HEK293 (cell line): ENCODE data around the gene SPIB.

ENCODE experiments used
- CTCF ChIA-PET: fragments of 350-600 bp; formaldehyde crosslinking; extraction: SDS; loops from one replicate; lab custom pipeline; 2021; ENCODE audit warnings: antibody characterized with exemption; lab: Yijun Ruan, JAX
- POLR2A ChIA-PET: fragments of 300-600 bp; formaldehyde crosslinking; extraction: SDS; loops from one replicate; lab custom pipeline; 2020; ENCODE audit warnings: antibody characterized with exemption, inconsistent platforms; lab: Yijun Ruan, JAX
- H3K27ac ChIP-seq: fragments of 200-500 bp; sonication (Bioruptor generic); 2 replicates; pipeline ENCODE4 v1.5.1; 2014; ENCODE audit warnings: low read depth, low read length, control low read depth, inconsistent platforms; ENCODE audit errors: extremely low read depth
- H3K36me3 ChIP-seq, 2 experiments: fragments of 200-500 bp in 1 of 2; sonication (Bioruptor generic) in 1 of 2; 1 replicate in 1 of 2; 2 replicates in 1 of 2; pipeline ENCODE4 v1.5.1; 2014 to 2017; ENCODE audit warnings: inconsistent platforms in 2 of 2, low read length in 2 of 2; ENCODE audit not compliant: control insufficient read depth in 2 of 2, insufficient read depth in 1 of 2
- H3K4me1 ChIP-seq: fragments of 200-500 bp; sonication (Bioruptor generic); 2 replicates; pipeline ENCODE4 v1.5.1; 2014; ENCODE audit warnings: mild to moderate bottlenecking, low read length, inconsistent platforms; ENCODE audit not compliant: control insufficient read depth, insufficient read depth
- H3K4me3 ChIP-seq: 2 replicates; pipeline ENCODE4 v1.5.1; 2011; ENCODE audit warnings: low read depth, mild to moderate bottlenecking, control low read depth, low read length, moderate library complexity
- H3K9me3 ChIP-seq: fragments of 200-500 bp; sonication (Bioruptor generic); 2 replicates; pipeline ENCODE4 v1.5.1; 2014; ENCODE audit warnings: low read depth, low read length, inconsistent platforms; ENCODE audit not compliant: control insufficient read depth, insufficient read depth
- BCL6B ChIP-seq: fragments of 450-650 bp; formaldehyde crosslinking; IDR thresholded peaks from 2 replicates; pipeline ENCODE4 v1.5.1; 2017; ENCODE audit warnings: missing biosample characterization, missing genetic modification characterization
- KLF7 ChIP-seq: fragments of 450-650 bp; formaldehyde crosslinking; IDR thresholded peaks from 2 replicates; pipeline ENCODE4 v1.5.1; 2016; ENCODE audit warnings: missing biosample characterization, missing genetic modification characterization, borderline replicate concordance
- KLF9 ChIP-seq: fragments of 450-650 bp; formaldehyde crosslinking; IDR thresholded peaks from 2 replicates; pipeline ENCODE4 v1.5.1; 2016; ENCODE audit warnings: missing biosample characterization, missing genetic modification characterization, low read depth
- PRDM1 ChIP-seq: fragments of 450-650 bp; formaldehyde crosslinking; IDR thresholded peaks from 2 replicates; pipeline ENCODE4; 2016; ENCODE audit warnings: missing biosample characterization, missing genetic modification characterization
- RBAK ChIP-seq: fragments of 450-650 bp; formaldehyde crosslinking; IDR thresholded peaks from 2 replicates; pipeline ENCODE4 v1.5.1; 2016; ENCODE audit warnings: missing biosample characterization, missing genetic modification characterization
- ZNF18 ChIP-seq: fragments of 450-650 bp; formaldehyde crosslinking; IDR thresholded peaks from 2 replicates; pipeline ENCODE4 v1.5.1; 2016; ENCODE audit warnings: missing biosample characterization, missing genetic modification characterization
- ZNF274 ChIP-seq, 2 experiments: fragments of 200-500 bp in 1 of 2; fragments of 450-650 bp in 1 of 2; sonication (Bioruptor generic) in 1 of 2; formaldehyde crosslinking in 1 of 2; IDR thresholded peaks; 2 replicates each; pipeline versions ENCODE4 v1.5.1 to v1.6.1; 2014 to 2016; ENCODE audit warnings: borderline replicate concordance in 1 of 2, inconsistent platforms in 1 of 2, low read length in 1 of 2, missing biosample characterization in 1 of 2, missing genetic modification characterization in 1 of 2
- ZNF335 ChIP-seq: fragments of 450-650 bp; formaldehyde crosslinking; conservative IDR thresholded peaks from 2 replicates; pipeline ENCODE4 v1.5.1; 2016; ENCODE audit warnings: missing biosample characterization, missing genetic modification characterization
- ZNF366 ChIP-seq: fragments of 450-650 bp; formaldehyde crosslinking; conservative IDR thresholded peaks from 2 replicates; pipeline ENCODE4 v1.5.1; 2016; ENCODE audit warnings: missing biosample characterization, missing genetic modification characterization
- ZNF37A ChIP-seq: fragments of 450-650 bp; IDR thresholded peaks from 2 replicates; pipeline ENCODE4 v1.5.1; 2018; ENCODE audit warnings: missing biosample characterization, missing genetic modification characterization
- ZNF394 ChIP-seq: fragments of 450-650 bp; formaldehyde crosslinking; IDR thresholded peaks from 2 replicates; pipeline ENCODE4 v1.5.1; 2016; ENCODE audit warnings: missing biosample characterization, missing genetic modification characterization, mild to moderate bottlenecking, moderate library complexity, borderline replicate concordance
- ZNF398 ChIP-seq: fragments of 450-650 bp; formaldehyde crosslinking; IDR thresholded peaks from 2 replicates; pipeline ENCODE4 v1.5.1; 2017; ENCODE audit warnings: missing biosample characterization, missing genetic modification characterization
- ZNF404 ChIP-seq: fragments of 450-650 bp; formaldehyde crosslinking; IDR thresholded peaks from 2 replicates; pipeline ENCODE4 v1.5.1; 2017; ENCODE audit warnings: missing biosample characterization, missing genetic modification characterization
- ZNF510 ChIP-seq: fragments of 450-650 bp; formaldehyde crosslinking; IDR thresholded peaks from 2 replicates; pipeline ENCODE4 v1.5.1; 2018; ENCODE audit warnings: mild to moderate bottlenecking, missing genetic modification characterization, missing biosample characterization; ENCODE audit not compliant: insufficient replicate concordance
- ZNF518A ChIP-seq: fragments of 450-650 bp; formaldehyde crosslinking; conservative IDR thresholded peaks from 2 replicates; pipeline ENCODE4 v1.5.1; 2016; ENCODE audit warnings: low read depth, missing biosample characterization, missing genetic modification characterization
- ZNF596 ChIP-seq: fragments of 450-650 bp; IDR thresholded peaks from 2 replicates; pipeline ENCODE4 v1.5.0; 2018; ENCODE audit warnings: missing biosample characterization, mild to moderate bottlenecking, missing genetic modification characterization, moderate library complexity
- TF ChIP-seq, protein P1 (sequence below): fragments of 450-650 bp; formaldehyde crosslinking; IDR thresholded peaks from 2 replicates; pipeline ENCODE4 v1.5.1; 2016; ENCODE audit warnings: missing biosample characterization, missing genetic modification characterization
- TF ChIP-seq, protein P2 (sequence below): fragments of 450-650 bp; formaldehyde crosslinking; IDR thresholded peaks from 2 replicates; pipeline ENCODE4 v1.5.1; 2016; ENCODE audit warnings: missing biosample characterization, missing genetic modification characterization, low read depth
- TF ChIP-seq, protein P3 (sequence below): fragments of 450-650 bp; formaldehyde crosslinking; optimal IDR thresholded peaks from 2 replicates; pipeline ENCODE3; 2016; ENCODE audit warnings: missing biosample characterization, mild to moderate bottlenecking, missing genetic modification characterization

Gene SPIB

DNA sequence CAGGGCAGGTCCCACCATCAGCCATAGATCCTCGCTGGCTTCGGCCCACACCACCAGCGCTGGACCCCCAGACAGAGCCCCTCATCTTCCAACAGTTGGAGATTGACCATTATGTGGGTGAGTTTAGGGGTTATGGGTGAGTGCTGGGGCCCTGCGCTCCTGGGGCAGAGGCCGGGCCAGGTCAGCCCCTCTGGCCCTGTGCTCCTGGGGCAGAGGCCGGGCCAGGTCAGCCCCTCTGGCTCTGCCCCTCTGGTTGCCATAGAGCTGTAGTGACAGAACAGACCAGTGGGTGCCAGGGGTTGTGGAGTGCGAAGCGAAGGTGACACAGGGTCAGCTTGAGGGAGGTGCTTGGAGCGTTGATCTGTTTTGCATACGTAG lies 19.4 kb upstream of the SPIB start:
- CTCF ChIA-PET, result interaction anchor here (0.5 kb wide), 2 partner anchors 61 to 83 kb away, joined by 3 to 4 read pairs; no protein-coding TSS in a partner anchor
- H3K4me1 ChIP-seq, result no peaks in the 10 kb centered on the region
- H3K9me3 ChIP-seq, result no peaks in the 10 kb centered on the region
- TF ChIP-seq, protein P1, sequence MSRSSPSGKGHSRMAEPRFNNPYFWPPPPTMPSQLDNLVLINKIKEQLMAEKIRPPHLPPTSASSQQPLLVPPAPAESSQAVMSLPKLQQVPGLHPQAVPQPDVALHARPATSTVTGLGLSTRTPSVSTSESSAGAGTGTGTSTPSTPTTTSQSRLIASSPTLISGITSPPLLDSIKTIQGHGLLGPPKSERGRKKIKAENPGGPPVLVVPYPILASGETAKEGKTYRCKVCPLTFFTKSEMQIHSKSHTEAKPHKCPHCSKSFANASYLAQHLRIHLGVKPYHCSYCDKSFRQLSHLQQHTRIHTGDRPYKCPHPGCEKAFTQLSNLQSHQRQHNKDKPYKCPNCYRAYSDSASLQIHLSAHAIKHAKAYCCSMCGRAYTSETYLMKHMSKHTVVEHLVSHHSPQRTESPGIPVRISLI (tag by site-specific recombination), result no peak
- TF ChIP-seq KLF9 (tag by site-specific recombination) (no peak), ZNF398 (no peak), ZNF18 (tag by site-specific recombination) (no peak), ZNF394 (tag by site-specific recombination) (no peak), ZNF37A (tag by site-specific recombination) (no peak), ZNF366 (tag by site-specific recombination) (no peak), ZNF518A (no peak), ZNF510 (tag by site-specific recombination) (no peak), KLF7 (tag by site-specific recombination) (no peak), ZNF274 (IDR thresholded peaks at IDR 0.05; ENCODE audit: low read length) (no peak), ZNF274 (tag by site-specific recombination; IDR thresholded peaks at IDR 0.05; ENCODE audit: borderline replicate concordance) (no peak), RBAK (tag by site-specific recombination) (no peak), ZNF404 (tag by site-specific recombination) (no peak), ZNF596 (tag by site-specific recombination) (no peak), PRDM1 (tag by site-specific recombination) (no peak), ZNF335 (tag by site-specific recombination) (no peak), BCL6B (tag by site-specific recombination) (no peak)
- TF ChIP-seq, protein P2, sequence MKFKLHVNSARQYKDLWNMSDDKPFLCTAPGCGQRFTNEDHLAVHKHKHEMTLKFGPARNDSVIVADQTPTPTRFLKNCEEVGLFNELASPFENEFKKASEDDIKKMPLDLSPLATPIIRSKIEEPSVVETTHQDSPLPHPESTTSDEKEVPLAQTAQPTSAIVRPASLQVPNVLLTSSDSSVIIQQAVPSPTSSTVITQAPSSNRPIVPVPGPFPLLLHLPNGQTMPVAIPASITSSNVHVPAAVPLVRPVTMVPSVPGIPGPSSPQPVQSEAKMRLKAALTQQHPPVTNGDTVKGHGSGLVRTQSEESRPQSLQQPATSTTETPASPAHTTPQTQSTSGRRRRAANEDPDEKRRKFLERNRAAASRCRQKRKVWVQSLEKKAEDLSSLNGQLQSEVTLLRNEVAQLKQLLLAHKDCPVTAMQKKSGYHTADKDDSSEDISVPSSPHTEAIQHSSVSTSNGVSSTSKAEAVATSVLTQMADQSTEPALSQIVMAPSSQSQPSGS, result no peak
- TF ChIP-seq, protein P3, sequence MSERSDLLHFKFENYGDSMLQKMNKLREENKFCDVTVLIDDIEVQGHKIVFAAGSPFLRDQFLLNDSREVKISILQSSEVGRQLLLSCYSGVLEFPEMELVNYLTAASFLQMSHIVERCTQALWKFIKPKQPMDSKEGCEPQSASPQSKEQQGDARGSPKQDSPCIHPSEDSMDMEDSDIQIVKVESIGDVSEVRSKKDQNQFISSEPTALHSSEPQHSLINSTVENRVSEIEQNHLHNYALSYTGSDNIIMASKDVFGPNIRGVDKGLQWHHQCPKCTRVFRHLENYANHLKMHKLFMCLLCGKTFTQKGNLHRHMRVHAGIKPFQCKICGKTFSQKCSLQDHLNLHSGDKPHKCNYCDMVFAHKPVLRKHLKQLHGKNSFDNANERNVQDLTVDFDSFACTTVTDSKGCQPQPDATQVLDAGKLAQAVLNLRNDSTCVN (tag by site-specific recombination), result no peak
- H3K36me3 ChIP-seq, result peaks cover 25 to 44% of the 10 kb centered on the region in 2 experiments
- H3K4me3 ChIP-seq, result no peak overlapping the region
- H3K27ac ChIP-seq, result no peak overlapping the region
- POLR2A ChIA-PET, result interaction anchor here (1.2 kb wide), 1 partner anchor 15 kb away, joined by 3 read pairs; the partner anchor contains the start of gene POLD1
